Astrocyte (in vitro differentiated cells and primary cell): ENCODE data around the gene HAPLN2.

Source experiments
- EZH2 ChIP-seq: IDR thresholded peaks from 2 replicates; pipeline ENCODE4 v1.6.1; 2012; ENCODE audit warnings: mild to moderate bottlenecking, low read length, inconsistent platforms; ENCODE audit not compliant: insufficient read depth
- TF ChIP-seq, protein P1 (sequence below): IDR thresholded peaks from 2 replicates; pipeline ENCODE4 v1.5.1; 2011; ENCODE audit warnings: low read depth, mild to moderate bottlenecking, inconsistent platforms, low read length, moderate library complexity; ENCODE audit not compliant: insufficient read depth

- TF ChIP-seq, protein P1, sequence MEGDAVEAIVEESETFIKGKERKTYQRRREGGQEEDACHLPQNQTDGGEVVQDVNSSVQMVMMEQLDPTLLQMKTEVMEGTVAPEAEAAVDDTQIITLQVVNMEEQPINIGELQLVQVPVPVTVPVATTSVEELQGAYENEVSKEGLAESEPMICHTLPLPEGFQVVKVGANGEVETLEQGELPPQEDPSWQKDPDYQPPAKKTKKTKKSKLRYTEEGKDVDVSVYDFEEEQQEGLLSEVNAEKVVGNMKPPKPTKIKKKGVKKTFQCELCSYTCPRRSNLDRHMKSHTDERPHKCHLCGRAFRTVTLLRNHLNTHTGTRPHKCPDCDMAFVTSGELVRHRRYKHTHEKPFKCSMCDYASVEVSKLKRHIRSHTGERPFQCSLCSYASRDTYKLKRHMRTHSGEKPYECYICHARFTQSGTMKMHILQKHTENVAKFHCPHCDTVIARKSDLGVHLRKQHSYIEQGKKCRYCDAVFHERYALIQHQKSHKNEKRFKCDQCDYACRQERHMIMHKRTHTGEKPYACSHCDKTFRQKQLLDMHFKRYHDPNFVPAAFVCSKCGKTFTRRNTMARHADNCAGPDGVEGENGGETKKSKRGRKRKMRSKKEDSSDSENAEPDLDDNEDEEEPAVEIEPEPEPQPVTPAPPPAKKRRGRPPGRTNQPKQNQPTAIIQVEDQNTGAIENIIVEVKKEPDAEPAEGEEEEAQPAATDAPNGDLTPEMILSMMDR, result no peak
- TF ChIP-seq EZH2, result no peak
These were observed 21.1 kb upstream of the HAPLN2 start for GRCh38 chr1:156598125-156598524.
